HEK293T (cell line): ENCODE data around the gene CLK1.
"Not testable (repeated sequence)": the region's sequence is repeated elsewhere in the genome, so short reads cannot be mapped to it uniquely, and the experiment has no call there.

Experiments used
- FOXM1 ChIP-seq: fragments of 450-650 bp; IDR thresholded peaks from 2 replicates; pipeline ENCODE4 v1.6.1; 2017; ENCODE audit warnings: mild to moderate bottlenecking, borderline replicate concordance
- SP1 ChIP-seq: fragments of 450-650 bp; IDR thresholded peaks from 2 replicates; pipeline ENCODE4 v1.6.1; 2017

DNA sequence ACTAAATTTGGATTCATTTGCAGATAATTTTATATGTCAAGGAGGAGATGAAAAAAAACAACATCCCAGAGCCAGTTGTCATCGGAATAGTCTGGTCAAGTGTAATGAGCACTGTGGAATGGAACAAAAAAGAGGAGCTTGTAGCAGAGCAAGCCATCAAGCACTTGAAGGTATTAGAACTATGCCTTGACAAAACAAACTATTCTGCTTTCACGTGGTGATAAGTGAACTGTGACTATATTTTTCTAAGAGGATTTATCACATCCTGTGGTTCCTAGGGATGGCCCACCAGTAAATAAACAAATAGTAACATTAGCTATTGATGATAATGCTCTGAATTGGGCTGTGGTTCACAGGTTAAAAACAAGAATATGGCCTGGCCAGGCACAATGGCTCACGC is 45.7 kb downstream of the CLK1 start:
- not testable (repeated sequence) for TF ChIP-seq FOXM1, SP1
